SIG-M5 treated with dmso at 0.1 percent for 504 hours (cell line): ENCODE data around the gene NGF.
"Not testable (repeated sequence)": the region's sequence is repeated elsewhere in the genome, so short reads cannot be mapped to it uniquely, and the experiment has no call there.

Experiments
- DNase-seq: peaks from one replicate; lab custom pipeline; 2025; ENCODE audit not compliant: unreplicated experiment; lab: John Stamatoyannopoulos, UW

The NGF gene

DNA sequence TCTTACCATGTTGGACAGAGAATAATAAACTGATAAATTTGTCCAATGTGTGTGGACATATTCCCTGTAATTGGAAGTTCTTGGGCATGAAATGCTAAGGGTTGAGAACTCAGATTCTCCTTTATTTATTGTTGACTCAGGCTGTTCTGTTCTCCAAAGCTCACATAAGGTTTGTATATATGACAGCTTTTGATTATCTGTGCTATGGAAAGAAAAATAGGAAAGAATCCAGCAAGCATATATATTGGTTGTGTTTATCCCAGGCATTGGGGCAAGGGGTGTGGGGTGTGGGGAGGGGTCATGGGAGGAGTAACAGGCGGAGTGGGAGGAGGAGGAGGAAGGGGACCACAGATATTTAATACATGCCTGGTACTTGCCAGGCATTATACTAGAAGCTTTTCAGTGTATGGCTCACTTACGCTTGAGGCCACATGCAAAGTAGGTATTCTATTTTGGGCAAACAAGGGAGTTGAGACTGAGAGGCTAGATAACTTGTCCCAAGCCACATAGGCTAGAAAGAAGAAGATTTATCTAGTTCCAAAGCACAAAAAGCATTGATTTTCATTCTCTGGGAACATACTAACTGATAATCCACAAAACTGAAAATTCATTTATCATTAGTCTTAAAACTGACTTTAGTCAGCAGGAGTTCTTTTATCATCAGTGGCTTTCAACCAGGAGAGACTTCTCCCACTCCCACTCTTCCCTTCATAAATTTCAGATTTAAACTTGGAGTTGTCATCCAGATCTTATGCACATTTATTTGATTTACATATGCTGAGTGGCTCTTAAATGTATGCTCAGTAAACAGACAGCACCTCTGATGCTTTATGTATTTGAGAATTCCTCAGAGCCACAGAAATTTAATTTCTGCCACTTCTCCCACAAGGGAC lies 27.2 kb downstream of the NGF start:
- DNase-seq = no peak

DNA sequence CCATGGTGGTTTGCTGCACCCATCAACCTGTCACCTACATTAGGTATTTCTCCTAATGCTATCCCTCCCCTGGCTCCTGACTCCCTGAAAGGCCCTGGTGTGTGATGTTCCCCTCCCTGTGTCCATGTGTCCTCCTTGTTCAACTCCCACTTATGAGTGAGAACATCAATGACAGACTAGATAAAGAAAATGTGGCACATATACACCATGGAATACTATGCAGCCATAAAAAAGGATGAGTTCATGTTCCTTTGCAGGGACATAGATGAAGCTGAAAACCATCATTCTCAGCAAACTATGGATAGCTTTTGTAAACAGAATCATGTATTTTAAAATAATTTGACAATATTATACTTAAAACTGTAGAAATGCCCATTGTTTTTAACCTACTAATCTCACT lies 28.5 kb downstream of the NGF start:
- not testable (repeated sequence) for DNase-seq

DNA sequence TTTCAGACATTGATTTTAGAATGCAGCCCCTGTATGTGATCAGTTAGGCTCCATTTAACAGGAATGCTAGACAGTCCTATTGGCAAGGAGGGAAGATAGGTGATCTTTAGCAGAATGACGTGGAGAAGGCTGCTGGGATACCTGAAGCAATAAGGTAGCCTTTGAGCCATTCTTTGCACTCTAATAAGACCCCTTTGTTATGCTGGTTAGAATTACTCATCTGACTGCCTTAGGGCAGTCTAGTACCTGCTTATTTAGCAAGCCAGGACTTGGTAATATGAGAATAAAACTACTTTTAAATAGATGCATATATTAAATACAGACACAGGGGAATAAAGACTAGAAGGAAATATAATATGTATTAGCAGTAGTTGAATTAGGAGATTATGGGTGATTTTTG lies 29.1 kb downstream of the NGF start:
- no peak for DNase-seq

DNA sequence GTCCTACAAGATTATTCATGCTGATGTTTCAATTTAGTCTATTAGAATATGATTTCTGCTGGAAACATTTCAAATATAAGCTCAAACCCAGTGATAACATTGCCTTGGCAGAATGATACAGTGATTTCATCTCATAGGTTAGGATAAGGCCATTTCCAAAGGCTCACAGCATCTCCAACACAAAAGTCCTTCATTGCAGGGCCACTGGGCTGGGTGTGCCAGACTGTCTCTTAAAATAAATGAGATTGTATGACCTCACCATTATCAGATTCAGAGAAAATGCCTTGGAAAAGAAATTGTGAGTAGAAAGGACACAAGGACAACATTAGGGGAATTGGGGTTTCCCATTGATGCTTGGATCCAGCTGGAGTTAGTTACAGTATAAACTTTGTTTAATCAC lies 30.4 kb downstream of the NGF start:
- DNase-seq = no peak

DNA sequence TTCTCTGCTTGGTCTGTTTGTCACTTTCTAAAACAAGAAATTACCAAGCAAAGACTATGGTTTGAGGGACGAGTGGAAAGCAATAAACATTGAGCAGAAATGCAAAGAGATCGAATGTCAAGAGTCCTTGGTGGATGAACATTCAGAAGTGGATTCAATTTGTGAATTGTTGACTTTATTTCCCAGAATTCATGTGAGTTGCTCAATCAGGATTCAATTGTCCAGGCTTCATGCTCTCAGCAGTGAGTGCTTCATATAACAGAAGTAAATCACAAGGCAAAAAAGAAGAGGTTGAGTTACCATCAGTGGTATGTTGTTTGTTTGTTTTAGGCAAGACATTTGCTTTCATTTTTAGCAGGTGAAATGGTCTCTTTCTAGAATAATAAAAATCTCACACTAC lies 31.9 kb downstream of the NGF start:
- no peak for DNase-seq

DNA sequence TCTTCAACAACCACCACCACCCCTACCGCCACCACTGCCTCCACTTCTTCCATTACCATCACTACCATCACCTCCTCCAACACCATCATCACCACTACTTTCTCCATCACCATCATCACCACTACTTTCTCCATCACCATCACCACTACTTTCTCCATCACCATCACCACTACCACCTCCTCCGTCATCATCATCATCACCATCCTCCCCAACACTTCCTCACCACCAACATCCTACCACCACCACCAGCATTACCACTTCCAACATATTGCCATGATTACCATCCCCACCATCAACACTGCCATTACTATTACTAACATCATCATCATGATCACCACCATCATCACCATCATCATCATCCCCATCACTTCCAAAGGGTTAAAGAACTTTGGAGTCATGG lies 34.7 kb downstream of the NGF start:
- no peak for DNase-seq

DNA sequence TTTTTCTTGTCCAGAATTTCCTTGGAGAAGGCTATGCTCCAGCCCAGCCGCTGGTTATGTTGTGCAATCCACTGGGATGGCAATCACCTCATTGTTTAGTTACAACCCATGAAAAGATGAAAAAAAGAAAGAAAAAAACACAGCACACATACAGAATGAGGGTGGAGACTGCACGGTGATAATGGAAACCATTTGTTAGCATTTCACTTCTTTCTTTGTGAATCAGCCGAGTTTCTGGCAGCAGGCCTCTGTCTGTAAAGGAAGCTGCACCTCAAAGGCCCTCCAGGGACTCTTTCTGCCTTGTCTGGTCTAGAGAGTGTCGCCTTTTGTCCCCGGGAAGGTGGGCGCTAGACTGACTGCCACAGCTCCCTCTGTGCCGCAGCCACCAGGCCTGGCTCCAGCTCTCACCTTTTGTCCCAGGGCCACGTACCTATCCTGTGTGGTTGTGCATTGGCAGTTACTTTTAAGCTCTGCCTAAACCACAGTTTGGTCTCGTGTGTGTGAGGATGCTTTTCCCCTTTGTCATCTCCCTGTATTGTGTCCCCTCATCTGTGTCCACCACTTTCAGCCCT lies 35.6 kb downstream of the NGF start:
- DNase-seq = no peak

DNA sequence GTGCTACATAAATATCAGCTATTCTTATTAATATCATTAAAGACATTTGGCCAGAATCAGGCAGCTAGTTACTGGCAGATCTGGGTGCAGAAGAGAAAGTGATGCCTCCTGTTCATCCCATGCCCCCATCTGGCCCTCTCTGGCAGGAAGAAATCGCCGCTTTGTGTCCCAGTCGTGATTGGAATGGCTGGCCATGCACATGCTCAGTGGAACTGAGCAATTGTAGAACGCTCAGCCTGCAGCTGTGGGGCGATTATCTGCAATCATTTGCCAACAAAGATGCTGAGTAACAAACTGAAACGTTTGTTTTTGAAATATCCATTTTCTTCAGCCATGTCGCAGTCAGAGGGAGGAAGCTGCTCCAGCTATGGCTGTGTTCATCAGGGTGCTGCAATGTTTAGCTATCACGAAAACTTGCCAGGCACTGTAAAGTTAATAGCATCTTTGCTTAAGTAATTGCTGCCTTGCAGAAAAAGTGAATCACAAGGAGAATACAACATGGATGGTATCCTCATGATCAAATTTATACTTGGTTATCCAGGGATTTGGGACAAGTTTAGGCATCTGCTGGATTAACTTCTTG lies 36.5 kb downstream of the NGF start:
- no peak for DNase-seq

DNA sequence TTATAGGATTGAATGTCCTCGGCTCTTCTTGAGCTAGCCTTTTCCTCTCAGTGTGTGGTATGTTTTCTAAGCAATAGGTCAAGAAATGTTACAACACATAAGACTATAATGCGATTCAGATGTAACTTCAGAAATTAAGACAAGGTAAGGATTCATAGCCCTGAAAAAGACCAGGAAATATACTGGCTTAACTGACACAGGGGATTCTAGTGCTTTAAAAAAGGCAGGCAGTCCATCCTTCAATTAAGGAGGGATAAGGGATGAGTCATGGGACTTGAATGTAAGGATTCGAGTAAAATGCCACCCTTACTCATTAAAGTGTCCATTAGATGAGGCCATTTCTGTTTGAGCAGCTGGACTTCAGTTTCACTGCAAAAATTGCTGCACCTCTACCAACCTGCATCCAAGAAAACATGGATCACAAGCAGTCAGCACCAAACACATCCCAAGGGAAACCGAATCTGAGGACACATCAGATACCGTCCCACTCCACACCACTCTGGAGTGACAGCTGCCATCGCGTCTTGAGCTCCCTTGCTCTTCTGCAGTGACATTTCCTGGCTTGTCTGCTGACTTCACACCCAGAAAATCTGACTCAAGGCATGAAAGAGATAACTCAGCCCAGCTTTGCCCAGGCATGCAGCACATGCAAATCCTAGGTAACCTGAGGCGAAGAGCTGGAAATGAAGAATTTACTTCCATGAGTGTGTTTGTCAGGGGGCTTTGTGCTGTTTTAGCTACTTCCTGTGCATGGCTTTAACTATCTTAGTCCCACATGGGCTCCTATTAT lies 37.8 kb downstream of the NGF start:
- DNase-seq = no peak

DNA sequence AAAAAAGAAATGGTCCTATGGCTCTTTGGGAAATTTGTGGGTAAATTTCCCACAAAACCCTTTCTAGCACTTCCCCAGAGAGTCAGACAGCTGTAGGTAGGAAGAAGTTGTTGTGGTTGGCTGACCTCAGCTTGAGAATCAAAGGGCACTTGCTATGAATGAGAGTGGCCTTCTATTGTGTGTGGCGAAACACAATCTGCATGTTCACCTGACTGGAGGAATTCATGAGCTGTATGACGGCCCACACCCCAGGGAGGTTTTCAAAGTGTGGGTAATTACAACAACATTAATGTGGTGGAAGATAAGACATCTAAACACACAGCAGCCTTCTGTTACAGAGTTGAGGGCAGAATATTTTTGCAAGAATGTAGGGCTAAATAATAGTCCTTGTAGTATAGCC lies 38.8 kb downstream of the NGF start:
- DNase-seq = no peak

DNA sequence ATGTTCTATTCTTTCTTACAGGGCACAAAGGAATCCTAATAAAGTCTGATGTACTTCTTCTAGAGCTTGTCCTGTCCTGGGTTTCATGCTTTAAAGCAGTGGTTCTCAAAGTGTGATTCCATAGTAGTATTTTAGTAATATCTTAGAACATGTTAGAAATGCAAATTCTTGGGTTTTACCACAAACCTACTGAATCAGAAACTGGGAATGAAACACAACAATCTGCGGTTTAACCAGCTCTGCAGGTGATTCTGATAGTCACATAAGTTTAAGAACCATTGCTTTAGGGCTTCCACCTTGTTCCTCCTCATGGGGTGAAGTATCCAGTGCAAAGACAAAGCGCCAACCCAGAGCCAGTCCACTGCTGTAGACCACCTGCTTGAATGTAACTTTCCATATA lies 41.1 kb downstream of the NGF start:
- DNase-seq = no peak

DNA sequence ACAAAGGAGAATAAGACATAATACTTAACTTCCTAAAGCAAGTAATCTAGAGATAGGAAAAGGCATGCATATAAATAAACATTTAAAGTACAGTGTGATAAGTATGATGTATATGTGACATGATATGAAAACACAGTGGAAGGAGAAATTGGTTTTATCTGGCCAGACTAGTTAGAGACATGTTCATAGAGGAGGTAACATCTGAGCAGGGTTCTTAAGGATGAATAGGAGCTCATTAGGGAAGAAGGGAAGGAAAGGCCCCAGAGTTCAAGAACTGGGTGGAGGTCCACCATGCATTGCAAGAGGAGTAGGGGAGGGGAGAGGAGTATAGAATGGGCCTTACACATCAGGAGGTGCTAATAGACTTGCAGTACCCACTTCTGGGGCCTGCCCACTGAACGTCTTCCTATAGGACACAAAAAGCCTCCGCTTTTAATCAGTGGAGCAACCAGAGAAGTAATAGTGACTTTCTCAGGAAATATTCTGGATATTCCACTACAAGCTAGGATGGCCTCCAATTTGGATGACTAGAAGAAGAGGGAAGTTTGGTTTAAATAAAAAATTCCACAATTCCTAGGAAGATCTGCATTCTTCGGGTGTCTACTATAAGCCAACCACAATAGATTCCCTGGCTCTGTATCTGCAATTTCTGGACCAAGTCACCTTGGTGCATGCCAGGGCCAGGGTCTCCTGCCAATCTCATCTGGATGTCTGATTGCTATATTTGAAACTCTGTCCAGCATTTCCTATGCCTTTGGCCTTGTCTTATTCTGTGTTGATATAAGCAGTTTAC lies 41.9 kb downstream of the NGF start:
- DNase-seq = no peak

DNA sequence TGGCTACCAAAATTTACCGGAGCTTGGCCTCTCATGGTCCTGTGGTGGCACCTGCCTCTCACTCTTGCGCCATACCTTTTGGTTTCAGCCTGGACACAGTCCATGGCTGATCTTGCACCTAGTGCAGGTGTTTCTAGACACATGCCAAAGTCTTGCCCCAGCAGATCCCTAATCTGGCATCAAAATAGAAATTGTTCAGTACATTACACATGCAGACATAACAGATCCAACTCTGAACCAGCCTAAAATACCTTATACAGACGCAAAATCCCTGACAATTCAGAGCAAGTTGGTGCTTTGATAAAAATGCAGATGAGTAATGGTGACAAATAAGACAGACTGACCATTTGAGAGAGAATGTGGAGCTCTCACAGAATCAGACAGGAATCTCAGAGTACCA lies 44.1 kb downstream of the NGF start:
- DNase-seq = no peak

DNA sequence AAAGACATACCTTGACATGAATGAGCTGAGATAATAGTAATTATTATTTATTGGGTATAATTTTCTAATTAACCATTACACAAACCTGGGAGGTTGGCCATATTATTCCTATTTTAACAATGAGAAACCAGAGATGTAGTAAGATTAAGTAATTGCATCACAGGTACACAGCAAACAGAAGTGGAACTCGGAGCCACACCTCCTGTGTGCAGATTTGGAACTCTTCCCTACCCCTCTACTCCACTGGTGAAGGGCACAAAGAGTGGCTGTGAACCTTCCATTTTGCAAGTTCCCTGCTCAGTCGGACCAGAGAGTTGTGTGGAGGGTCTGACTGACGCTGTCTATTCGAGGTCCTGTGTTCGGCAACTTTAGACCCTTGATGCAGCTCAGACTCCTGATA lies 45.0 kb downstream of the NGF start:
- DNase-seq = no peak

DNA sequence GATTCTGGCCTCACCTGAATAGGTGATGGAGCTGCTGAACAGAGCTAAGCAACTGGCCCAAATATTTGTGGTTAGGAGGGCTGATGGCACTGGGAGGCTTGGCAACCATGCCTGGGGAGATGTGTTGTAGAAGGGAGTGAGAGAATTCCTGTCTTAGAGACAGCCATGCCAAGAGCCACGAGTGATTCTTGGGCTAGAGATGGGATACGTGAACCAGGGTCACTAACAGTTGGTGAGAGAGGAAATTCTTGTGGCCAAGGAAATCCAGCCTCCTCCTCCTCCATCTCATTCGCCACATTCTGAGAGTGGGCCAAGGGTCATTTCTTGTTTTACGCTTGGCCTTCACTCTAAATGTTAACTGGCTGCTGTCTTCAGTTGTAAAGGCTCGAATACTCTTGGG lies 46.3 kb downstream of the NGF start:
- DNase-seq = no peak

DNA sequence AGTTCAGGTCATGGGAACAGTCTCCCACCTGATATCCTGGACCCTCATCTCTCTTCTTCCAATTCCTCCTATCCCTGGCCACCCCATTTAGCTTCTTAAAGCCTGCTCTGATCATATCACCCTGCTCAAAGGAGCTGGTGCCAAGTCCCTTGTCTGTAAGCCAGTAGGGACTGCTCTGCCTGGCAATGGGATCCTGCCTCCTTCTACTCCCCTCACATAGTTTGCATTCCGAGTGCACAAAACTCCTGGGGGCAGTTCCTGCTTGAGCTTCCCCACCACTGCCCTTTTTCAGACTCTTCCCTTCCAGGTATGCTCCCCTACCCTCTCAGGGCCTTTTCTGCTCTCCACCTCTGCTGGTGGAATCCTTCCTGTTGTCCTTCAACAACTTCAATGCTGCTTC lies 48.1 kb downstream of the NGF start:
- no peak for DNase-seq

DNA sequence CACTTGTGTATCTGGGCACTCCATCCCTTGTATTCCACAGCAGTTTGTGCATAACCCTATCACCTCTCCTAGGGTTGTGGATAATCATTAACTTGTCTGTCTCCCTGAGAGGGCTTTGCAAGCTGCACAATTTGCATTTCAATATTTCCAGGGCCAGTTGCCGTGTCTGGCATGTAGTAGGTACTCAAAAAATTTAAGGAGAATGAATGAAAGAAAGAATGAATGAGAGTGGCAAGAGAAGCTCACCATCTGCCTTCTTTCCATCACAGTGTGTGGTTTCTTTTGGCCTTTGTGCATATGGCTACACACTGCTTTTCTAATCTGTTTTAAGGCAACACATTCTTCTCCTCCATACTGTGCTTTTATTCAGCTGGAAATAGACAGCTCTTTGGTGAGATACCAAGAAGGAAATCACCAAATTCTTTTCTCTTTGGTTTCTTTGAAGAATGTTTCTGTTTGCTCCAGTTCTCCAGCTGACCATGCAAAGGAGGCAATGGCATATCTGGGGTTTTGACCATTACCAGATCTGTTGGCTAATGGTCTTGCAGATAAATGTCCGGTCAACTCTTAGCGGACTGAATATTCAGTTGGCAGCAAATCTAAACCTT lies 49.4 kb downstream of the NGF start:
- DNase-seq = no peak

DNA sequence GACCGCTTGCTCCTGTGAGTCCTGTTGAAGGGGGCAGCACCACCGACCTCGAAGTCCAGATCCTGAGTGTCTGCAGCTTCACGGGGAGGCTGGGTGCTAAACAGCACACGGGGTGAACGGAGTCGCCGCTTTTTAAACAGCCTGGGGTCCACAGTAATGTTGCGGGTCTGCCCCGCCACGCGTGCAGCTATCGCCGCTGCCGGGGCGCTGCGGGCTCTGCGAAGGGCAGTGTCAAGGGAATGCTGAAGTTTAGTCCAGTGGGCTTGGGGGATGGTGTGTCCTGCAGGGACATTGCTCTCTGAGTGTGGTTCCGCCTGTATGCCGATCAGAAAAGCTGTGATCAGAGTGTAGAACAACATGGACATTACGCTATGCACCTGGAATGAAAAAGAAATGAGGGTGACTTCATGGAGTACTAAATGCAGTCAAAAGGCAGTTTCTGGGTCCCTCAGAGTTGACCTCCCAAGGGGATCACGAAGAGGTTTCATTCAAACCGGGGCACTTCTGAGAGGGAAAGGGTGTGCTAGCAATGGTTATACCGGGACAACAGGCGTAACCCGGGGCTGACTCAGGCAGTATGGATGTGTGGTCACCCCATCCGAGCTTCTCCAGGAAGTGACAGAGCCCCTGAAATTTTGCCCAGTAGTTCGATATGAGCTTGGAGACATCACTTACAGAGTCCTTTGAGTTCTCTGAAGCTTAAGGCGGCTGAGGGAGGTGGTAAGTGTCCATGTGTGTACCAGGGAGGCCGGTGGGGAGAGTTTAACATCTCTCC lies 51.4 kb downstream of the NGF start:
- no peak for DNase-seq

DNA sequence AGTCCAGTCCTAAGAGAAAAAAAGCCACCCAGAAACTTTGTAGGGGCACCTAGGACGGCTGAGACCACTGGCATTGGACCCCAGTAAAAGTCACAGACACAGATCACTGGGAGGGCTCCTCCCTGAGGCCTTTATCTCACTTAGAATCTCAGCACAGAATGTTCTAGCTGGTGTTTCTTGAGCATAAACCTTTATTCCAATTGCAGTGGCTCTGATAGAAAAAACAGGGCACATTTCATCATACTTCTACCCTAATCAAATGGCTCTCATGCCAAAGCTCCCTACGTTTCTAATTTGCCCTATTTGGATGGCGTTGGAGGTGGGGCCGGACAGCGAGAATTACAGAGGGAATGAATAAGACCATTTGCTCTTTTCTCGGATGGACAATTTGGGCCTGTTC lies 53.8 kb downstream of the NGF start:
- no peak for DNase-seq

DNA sequence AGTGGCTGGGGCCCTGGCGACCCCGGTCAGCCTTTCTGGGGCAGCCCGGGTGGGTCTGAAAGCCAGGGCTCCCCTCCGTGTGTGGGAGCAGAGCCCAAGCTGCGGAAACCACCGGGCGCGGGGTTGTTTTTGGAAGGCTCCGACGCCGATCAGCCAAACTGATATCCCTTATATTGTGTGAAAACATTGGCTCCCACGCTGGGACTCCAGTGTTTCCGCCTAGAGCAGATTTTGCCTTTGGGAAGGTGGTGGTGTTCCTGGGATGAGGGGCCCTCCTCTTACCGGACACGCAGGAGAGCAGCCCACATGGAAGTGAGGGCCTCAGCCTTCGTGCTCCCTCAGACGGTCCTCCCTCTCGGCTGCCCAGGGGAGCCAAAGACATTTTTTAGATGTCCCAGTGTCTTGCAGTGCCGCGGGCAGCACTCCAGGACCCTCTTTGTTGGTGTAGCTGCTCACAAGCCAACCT lies 54.3 kb downstream of the NGF start:
- DNase-seq = no peak
